NCI-H1092 treated with DMSO at 0.1 percent for 48 hours (cell line): ENCODE results near the gene CR1.
"Not testable (repeated sequence)": the region's sequence is repeated elsewhere in the genome, so short reads cannot be mapped to it uniquely, and the experiment has no call there.

Experiments used
- DNase-seq: peaks from one replicate; lab custom pipeline; 2025; lab: John Stamatoyannopoulos, UW

Gene CR1

DNA sequence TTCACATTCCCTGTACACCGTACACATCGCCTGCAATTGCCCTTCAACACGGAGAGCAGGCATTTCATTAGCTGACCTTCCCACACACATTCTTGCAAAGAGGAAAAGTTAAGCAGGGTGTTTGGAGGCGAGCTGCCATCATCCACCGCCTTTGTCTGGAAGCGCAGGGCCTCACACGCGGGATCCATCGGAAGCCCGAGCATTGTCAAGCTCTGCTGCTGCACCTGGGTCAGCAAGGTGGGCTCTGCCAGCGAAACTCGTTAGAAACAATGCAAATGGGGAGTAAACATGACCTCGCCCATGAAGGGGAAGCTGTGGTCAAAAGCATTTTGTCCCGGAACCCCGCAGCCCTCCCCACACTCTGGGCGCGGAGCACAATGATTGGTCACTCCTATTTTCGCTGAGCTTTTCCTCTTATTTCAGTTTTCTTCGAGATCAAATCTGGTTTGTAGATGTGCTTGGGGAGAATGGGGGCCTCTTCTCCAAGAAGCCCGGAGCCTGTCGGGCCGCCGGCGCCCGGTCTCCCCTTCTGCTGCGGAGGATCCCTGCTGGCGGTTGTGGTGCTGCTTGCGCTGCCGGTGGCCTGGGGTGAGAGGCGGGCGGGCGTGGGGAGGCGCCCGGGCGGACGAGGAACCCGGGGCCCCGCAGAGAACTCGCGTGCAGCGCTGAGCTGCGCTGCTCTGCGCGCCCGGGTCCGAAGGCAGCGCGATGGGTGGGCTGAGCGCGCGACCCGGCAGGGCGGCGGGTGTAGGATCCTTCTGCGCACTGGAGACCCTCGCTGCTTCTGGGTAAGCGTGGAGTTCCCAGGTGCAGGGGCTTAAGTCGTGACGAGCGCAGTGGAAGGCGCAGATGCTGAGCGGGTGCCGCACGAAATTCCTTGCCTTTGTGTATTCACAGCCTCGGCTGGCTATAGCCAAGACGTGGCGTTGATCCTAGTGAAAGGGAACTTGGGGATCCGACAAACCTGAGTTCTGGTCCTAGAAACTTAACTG lies at the start of gene CR1:
CR1 (plus strand) TSS at position 357 of the 992 bp plus-strand sequence; CDS start at position 468, 111 bp downstream.
- no peak for DNase-seq

DNA sequence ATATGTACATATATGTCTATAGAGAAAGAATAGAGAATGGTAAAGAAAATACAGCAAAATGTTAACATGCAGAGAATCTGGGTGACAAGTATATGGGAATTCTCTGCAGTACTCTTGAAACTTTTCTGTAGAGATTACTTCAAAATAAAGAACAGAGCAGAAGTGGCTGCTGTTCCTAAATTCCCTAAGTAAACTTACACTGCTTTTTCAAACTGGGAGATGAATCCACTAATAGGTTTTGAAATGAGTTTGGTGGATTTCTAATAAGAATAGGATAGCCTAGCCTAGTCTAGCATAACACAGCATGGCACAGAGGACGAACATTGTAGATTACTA lies 42.3 kb upstream of the CR1 start:
- no peak for DNase-seq

DNA sequence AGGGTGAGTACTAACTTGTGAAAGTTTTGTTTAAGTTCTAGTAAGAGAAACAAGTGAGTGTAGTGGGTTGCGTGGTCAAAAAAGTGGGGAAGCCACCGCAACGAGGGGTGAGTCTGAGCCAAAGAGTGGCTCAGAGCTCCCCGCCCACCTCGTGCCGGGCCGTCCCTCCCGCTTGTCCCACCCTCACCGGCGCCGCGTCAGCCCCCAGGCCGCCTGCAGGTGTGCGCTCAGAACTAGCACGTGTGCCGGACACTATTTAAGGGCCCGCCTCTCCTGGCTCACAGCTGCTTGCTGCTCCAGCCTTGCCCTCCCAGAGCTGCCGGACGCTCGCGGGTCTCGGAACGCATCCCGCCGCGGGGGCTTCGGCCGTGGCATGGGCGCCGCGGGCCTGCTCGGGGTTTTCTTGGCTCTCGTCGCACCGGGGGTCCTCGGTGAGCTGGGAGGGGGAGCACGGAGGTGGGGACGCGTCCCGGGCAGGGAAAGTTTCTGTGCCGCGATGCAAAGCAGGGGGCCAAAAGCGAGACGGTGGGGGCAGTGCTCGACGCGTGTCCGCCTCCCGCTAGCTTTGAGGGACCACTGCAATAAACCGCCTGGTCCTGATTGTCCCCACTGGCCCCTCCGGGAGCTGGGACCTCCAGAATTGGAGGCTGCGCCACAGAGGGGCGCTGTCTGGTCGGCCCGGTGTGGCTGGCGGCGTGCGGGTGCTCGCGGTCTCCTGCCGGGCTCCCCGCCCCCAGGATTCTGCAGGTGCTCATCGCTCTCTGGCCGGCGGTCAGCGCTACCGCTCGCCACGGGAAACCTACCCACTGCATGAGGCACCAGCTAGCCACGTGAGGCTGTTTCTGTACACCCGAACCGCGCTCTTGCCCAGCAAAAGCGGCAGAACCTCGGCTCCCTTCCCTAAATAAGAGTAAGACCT lies 41.7 kb upstream of the CR1 start, which contains the start of gene CR2:
CR2 (plus strand) TSS at position 283 of the 919 bp plus-strand sequence; CDS start at position 374, 91 bp downstream.
- DNase-seq = no peak

DNA sequence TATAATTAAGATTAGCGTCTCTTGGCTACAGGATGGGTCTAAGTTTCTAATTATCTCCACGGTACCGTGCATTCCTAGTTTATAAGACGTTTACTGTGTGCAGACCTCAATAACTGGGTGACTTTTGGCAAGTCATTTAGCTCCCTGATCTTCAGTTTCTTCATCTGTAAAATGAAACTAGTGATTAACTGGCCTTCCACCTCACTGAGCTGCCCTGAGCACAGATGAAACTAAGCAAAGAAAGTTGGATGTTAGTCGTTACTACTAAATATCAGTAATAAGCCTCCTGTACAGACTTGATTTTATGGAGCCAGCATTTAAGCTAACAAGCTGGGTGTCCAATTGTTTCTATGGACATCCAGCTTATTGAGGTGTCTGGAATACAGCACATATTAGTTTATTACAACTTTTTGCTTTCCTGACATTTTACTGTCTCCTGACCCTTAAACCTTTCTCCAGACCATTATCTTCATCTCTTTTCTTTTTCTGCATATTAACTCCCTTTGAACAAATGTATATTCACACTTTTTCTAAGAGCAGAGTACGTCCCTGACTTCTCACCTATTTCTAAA lies 40.7 kb upstream of the CR1 start:
- no peak for DNase-seq

DNA sequence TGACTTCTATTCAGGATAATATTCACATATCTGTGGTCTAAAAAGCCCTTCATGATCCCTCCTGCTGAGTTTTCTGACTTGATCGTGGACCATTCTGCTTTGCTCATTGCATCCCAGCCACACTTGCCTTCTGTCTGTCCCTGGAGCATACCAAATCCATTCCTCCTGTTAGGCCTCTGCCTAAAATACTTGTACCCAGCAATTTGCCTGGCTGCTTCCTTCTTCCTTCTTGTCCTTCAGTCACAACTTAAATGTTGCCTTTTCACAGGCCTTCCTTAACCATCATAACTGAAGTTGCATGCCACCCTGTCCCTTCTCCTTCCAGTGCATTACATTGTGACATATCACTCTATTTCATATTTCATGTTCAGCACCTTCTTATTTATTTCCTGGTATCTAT lies 37.5 kb upstream of the CR1 start:
- DNase-seq = no peak

DNA sequence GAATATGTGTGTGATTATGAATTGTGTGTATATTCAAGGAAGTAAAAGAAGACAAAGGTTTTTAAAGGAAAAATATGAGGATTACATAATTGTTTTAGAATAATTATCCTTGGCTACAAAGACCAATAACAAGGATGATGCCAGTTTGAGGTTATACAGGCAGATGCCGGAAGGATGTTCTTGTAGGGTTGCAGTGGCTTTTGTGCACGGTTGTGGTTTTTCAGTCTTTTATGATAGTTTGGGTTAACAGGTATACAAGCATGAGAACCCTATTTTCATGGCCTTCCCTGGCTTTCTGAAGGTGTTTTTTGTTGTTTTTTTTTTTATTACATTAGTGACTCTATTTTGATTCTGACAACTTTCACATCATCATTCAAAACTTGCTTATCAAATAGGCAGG lies 36.9 kb upstream of the CR1 start:
- DNase-seq = no peak

DNA sequence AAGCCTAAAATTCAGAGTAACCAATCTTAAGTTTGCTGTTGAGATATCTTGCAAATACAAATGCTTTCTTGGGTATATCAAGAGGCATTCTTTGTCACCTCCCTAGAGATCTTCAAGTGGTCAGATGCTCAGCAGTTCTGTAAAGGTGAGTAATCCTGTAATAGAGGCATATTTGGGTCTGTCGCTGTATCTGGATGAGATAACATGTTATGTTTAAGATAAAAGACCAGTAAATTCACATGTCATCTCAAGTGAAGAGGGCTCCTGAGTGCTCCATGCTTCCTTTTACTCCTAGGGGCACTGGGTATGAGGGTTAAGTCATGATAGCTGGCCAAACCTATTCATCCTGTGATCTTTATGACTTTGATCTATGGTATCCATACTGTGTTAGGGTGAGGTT lies 34.3 kb upstream of the CR1 start:
- no peak for DNase-seq

DNA sequence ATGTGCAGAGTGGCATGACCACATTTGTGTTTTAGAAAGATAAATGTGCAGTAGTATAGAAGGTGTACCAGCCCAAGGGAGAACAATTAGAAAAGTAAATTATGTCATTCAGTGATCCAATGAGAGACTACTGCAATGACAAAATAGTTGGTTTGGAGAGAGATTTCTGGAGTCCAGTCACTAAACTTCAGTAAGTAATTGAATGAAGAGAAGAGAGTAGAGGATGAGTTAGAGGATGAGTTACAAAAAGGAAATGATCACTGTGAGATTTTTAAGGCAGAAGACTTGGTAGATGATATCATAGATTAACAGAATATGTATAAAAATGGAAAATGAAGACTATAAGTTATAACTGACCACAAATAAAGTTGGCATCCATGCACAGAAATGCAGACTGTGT lies 33.4 kb upstream of the CR1 start:
- DNase-seq = no peak

DNA sequence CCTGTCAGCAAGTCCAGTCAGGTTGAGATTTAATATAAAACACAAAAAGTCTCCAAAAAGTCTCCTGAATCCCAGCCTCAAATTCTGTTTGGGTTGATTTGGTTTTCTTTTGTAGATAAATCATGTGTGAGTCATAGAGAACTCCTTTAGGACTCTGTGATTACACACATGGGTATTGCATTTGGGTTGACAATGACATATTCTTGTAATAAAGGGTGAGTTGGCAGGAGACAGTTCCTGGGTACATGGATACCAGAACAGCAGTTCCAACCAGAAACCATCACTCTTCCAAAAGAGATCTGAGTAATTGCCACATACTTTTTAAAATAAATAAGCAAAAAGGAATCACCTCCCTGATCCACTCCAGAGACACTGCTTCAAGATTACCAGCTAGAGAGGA lies 32.9 kb upstream of the CR1 start:
- DNase-seq = no peak

DNA sequence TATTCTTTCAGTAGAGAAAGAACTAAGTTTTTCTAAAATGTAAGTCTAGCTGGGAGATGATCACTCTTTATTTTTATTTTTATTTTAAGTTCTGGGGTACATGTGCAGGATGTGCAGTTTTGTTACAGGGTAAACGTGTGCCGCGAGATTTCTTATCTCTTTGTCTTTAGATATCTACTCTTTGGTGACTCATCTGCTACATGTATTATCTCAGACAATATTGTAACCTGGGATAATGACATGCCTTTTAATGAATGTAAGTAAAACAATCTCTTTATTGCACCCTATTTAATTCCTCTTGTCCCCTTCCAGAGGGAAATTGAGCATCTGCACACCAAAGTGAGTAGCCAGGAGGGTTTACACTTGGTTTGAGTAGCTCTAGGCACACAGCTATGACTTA lies 32.4 kb upstream of the CR1 start:
- no peak for DNase-seq

DNA sequence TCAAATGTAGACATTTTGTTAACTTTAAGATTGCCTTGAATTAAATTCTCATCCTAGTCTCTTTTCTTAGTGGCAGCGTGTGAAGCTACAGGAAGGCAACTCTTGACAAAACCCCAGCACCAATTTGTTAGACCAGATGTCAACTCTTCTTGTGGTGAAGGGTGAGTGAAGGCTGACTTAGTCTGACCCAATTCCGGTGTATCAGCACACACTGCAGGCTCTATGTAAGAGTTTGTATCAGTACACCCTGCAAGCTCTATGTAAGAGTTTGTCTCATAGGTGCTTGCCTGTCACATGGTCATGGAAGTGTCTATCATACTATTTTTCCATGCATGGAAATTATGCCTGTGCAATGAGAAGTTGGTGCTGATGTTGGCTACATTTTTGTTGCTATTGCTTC lies 25.0 kb upstream of the CR1 start:
- DNase-seq = no peak

DNA sequence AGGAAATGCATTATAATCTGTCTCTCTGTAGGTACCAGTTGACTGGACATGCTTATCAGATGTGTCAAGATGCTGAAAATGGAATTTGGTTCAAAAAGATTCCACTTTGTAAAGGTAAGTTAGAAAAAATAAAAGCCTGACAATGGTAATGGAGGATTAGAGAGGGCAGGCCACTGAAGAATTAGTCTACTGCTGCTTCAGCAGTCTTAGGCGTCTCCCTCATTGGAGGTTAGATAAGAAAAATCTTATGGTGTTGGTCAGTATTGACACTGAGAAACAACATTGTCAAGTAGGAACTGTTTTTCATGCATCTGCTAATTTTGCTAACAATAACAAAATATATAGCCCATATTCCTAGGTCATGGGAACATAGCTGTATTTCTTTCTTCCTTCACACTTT lies 21.7 kb upstream of the CR1 start:
- DNase-seq = no peak

DNA sequence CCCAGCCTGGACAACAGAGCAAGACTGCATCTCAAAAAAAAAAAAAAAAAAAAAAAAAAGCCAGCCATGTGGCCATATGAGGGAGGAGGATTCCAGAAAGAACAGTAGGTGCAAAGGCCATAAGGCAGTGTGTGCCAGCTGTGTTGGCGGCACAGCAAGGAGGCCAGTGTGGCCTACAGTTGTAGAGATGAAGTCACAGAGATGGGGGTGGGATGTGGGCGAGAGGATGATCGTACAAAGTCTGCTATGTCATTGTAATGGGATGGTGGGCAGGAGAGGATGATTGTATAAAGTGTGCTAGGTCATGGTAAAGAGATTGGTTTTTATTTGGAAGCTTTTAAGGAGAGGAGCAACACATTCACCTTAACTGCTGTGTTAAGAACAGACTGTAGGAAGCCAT lies 9.8 kb upstream of the CR1 start:
- no peak for DNase-seq

DNA sequence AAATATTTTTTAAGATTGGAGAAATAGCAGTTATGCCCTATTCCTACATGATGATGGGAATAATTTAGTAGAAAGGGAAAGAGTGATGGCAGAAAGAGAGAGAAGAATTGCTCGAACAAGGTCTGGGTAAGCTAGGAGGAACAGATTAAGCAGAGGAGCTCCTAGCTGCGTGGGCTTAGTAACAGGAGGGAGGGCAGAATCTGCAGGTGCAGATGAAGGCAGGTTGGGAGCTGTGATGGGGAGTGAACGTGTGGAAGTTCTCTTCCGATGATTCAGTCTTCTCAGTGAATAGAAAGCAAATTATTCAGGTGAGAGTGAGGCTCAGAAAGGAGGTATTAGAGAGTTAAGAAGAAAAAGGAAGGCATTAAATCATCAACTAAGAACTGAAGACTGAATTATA lies 8.3 kb upstream of the CR1 start:
- no peak for DNase-seq

DNA sequence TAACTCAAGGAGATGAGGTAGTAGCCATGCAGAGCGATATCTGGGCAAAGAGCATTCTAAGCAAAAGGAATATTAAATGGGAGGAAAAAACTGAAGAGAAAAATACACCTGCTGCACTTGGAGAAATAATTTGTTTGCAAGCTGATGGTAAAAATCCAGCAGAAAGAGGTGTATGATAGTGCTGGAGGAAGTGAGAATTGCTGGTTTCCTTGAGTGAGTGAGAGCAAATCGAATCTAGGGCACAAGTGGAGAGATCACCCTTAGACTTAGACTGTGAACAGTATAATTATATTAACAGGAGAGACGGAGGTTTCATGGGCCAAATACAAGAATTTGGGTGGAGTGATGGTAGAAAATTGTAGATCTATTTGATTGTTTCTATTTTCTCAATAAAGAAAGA lies 2.7 kb upstream of the CR1 start:
- DNase-seq = no peak

DNA sequence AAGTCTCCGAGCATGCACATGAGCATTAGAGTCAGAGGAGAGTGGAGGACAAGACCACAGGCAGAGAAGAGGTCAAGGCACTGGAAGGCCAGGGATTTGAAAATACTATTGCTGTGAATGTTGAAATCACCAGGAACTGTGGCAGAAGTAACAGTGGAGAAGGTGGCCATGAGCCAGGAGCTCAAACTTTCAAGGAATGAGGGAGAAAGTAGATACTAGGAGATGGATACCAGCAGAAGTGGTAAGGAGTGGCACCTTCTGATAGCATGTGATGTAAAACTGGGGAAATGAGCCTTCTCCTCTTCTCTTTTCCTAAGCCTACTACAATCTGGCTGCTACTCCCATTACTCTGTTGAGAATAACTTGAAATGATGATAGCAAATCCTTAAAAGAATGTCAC lies 1.8 kb upstream of the CR1 start:
- no peak for DNase-seq

DNA sequence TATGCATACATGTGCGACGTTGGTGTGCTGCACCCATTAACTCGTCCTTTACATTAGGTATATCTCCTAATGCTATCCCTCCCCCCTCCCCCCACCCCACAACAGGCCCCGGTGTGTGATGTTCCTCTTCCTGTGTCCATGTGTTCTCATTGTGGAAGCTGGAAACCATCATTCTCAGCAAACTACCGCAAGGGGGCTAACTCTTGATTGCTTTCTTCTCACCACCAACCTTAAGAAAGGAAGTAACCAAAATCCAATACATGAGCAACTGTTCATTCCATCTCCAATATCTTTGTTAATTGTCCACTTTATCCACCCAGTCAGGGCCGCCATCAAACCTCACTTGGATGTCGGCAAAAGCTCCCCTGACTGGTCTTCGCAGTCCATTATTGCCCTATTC lies 676 bp upstream of the CR1 start:
- DNase-seq = not testable (repeated sequence)

DNA sequence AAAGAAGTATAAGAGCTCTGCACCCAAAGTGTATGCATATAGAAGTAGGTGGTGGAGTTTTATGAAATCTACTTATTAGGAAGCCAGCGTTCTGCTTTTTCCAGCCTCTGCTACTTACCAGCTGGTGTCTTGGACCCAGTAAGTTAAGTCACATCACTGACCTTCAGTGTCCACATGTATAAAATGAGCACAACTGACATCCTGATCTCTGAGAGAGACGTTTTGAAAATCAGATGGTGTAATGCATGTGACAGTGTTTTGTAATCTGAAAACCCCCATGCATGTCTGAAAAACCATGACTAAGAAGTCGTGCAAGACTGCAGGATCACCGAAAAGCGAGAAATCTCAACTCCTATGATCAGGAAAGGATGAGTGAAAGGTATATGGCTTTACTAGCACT lies 2.0 kb downstream of the CR1 start:
- DNase-seq = no peak

DNA sequence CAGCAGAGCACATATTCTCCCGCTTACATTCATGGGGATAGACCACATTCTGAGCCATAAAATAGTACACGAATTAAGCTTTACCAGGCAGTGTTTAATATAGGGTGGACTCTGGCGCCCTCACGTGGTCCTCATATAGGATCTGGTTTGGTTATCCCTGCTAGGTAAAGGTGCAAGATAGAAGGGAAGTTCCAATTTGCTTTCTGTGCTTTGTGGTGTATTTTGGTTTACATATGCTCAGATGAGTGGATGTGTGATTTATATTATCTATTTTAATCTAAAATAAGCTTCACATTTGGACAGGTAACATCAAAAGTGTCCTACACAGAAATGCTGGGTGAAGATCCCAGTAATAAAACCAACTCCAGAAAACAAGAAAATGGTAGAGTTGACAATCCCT lies 3.6 kb downstream of the CR1 start:
- DNase-seq = peak; percentile 76

DNA sequence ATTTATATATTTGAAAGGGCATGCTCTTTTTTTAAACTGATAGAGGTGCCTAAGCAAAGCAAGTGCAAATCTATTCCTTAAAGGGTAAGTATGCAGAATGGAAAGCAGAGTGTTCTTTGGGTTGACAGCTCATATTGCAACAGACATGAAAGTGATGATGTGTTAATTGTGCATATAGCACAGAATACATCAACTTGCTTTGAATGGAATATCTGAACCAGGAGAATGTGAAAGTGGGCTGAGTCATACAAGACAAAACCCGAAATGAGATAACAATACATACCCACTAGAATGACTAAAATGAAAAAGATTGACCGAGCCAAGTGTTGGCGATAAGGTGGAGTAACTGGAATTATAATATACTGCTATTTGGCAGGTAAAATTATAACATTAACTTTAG lies 4.3 kb downstream of the CR1 start:
- DNase-seq = no peak

DNA sequence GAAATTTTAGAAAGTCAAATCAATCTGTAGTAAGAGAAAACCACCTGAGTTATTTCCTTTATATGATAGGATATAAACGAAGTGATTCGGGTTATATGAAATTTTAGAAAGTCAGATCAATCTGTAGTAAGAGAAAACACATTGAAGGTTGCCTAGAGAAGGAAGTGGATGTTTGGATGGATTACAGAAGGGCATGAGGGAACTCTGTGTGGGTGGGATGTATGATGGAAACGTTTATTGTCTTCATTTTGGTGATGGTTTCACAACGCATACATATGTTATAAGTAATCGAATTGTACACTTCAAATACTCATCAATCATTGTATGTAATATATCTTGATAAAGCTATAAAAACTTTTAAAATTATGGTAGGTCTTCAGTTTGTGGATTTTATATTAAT lies 5.1 kb downstream of the CR1 start:
- no peak for DNase-seq

DNA sequence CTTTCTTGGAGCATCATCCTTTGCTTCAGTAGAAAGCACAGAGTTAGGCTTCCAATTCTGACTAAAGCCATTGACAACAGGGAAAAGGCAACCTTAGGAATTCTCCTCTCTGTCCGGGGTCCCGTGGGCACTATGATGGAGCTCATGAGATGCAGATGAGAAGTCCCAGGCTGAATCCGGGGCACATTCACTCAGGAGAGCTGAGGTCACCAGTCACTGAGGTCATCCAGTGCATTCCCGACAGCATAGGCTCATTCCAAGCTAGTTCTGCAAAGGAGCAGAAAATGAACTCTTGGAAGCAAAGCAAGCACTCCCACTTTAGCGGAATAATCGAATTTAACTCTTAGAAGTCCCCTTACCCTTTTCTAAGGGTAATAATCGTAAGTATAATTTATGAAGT lies 6.8 kb downstream of the CR1 start:
- DNase-seq = no peak

DNA sequence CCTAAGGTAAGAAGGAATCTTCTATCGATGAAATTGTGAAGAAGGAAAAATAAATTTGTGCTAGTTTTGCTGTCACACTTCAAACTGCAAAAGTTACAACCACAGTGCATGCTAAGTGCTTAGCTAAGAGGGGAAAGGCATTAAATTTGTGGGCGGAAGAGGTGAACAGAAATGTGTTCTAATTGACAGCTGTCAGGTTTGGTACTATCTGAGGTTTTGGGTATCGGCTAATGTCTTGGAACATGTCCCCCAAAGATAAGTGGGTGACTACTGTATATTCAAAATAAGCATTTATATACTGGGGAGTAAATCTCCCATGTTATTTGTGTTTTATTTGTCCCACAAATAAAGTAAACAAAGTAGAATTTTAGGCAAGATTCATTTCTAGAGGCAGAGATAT lies 8.0 kb downstream of the CR1 start:
- DNase-seq = no peak
